H1 (cell line): Measurements from ENCODE around the gene USP49.

ENCODE experiments used
- CEBPB ChIP-seq: IDR thresholded peaks from 2 replicates; pipeline ENCODE4 v1.6.1; 2012; ENCODE audit warnings: low read depth, low read length
- CHD1 ChIP-seq: IDR thresholded peaks from 2 replicates; pipeline ENCODE4 v1.6.1; 2012; ENCODE audit warnings: low read depth, low read length, improper control_type of control experiment
- CTCF ChIP-seq, 3 experiments: IDR thresholded peaks; 1 replicate in 2 of 3; 2 replicates in 1 of 3; pipeline versions ENCODE4 v1.5.1 to v1.6.1; 2011; ENCODE audit warnings: low read length in 3 of 3, mild to moderate bottlenecking in 3 of 3, inconsistent platforms in 2 of 3, low read depth in 1 of 3, moderate library complexity in 1 of 3; ENCODE audit not compliant: insufficient read depth in 1 of 3; ENCODE audit errors: control extremely low read depth in 1 of 3
- EP300 ChIP-seq, 2 experiments: IDR thresholded peaks; 1 replicate in 1 of 2; 2 replicates in 1 of 2; pipeline ENCODE4 v1.6.1; 2011 to 2012; ENCODE audit warnings: low read depth in 2 of 2, low read length in 2 of 2, mild to moderate bottlenecking in 2 of 2, borderline replicate concordance in 1 of 2, inconsistent platforms in 1 of 2, moderate library complexity in 1 of 2
- GTF2F1 ChIP-seq: IDR thresholded peaks from 2 replicates; pipeline ENCODE4 v1.6.1; 2012; ENCODE audit warnings: low read depth, low read length, improper control_type of control experiment, borderline replicate concordance
- RFX5 ChIP-seq: IDR thresholded peaks from 2 replicates; pipeline ENCODE4 v1.6.1; 2011; ENCODE audit warnings: low read depth, low read length, improper control_type of control experiment, borderline replicate concordance
- SP1 ChIP-seq: IDR thresholded peaks from 2 replicates; pipeline ENCODE4 v1.6.1; 2011; ENCODE audit warnings: low read depth, low read length
- TCF12 ChIP-seq: IDR thresholded peaks from 2 replicates; pipeline ENCODE4 v1.6.1; 2011; ENCODE audit warnings: low read depth, mild to moderate bottlenecking, low read length

- no peak for TF ChIP-seq SP1
- TF ChIP-seq GTF2F1, result no peak
- TF ChIP-seq CEBPB, result no peak
- TF ChIP-seq CHD1, result no peak
- TF ChIP-seq TCF12, result no peak
- no peak for TF ChIP-seq CTCF (IDR thresholded peaks at IDR 0.05; ENCODE audit: control extremely low read depth in 1 of 3, insufficient read depth in 1 of 3, low read depth in 1 of 3, low read length in 3 of 3)
- TF ChIP-seq RFX5, result no peak
- no peak for TF ChIP-seq EP300 (IDR thresholded peaks at IDR 0.05; ENCODE audit: borderline replicate concordance in 1 of 2, low read depth in 2 of 2, low read length in 2 of 2)
Measured at GRCh38 chr6:41779336-41779735, 115.8 kb downstream of the USP49 start.
